ENCODE data around the gene MRPL4. TPM values are rescaled to one million over a fixed set of nuclear protein-coding genes. Genes with fewer than 3 reads are reported as not detected.

Gene MRPL4
- total RNA-seq (ENCODE audit: low replicate concordance): 67.3 and 68.0 TPM in 2 replicates
- long read RNA-seq, transcript MRPL4-201 (9 exons, 1,455 nt): minor isoform, 9 of 25 reads
- long read RNA-seq, transcript MRPL4-207 (8 exons, 1,423 nt): major isoform, 10 of 25 reads
- long read RNA-seq, partial matches to known transcripts: 5 of 25 reads
- long read RNA-seq, other reads (novel, unspliced or antisense): 1 of 25 reads

GRCh38 chr19:10251792-10252694 lies at the start of gene MRPL4:
TSS of gene MRPL4 (plus strand) at chr19:10252214. CDS start at chr19:10252254, 40 bp downstream.
- no peak for TF ChIP-seq CTCF (conservative IDR thresholded peaks at IDR 0.05)
- peak; percentile 92 for DNase-seq (ENCODE audit: extremely low spot score, unreplicated experiment)
- Mint-ChIP-seq H3K4me1 (ENCODE audit: unreplicated experiment) (peaks cover 10% of the 10 kb centered on the region), H3K4me3 (peak within 1 kb of the TSS; percentile 100), H3K27me3 (peaks cover 3% of the 10 kb centered on the region), H3K9me3 (no peaks in the 10 kb centered on the region), H3K36me3 (peaks cover 10% of the 10 kb centered on the region), H3K27ac (peak within 1 kb of the TSS; percentile 100)

- H3K9me3 Mint-ChIP-seq: peaks cover 5% of the 10 kb centered on the region
- no peak overlapping the region for H3K27ac Mint-ChIP-seq
- no peak overlapping the region for H3K4me3 Mint-ChIP-seq
- no peaks in the 10 kb centered on the region for H3K27me3 Mint-ChIP-seq
- no peaks in the 10 kb centered on the region for H3K36me3 Mint-ChIP-seq
- DNase-seq (ENCODE audit: extremely low spot score, unreplicated experiment): no peak
- no peak for TF ChIP-seq CTCF (conservative IDR thresholded peaks at IDR 0.05)
- no peaks in the 10 kb centered on the region for H3K4me1 Mint-ChIP-seq (ENCODE audit: unreplicated experiment)
These were observed 48.3 kb upstream of the MRPL4 start for GRCh38 chr19:10203686-10204085.

- no peaks in the 10 kb centered on the region for H3K4me1 Mint-ChIP-seq (ENCODE audit: unreplicated experiment)
- H3K27me3 Mint-ChIP-seq: no peaks in the 10 kb centered on the region
- H3K9me3 Mint-ChIP-seq: peaks cover 5% of the 10 kb centered on the region
- no peak for DNase-seq (ENCODE audit: extremely low spot score, unreplicated experiment)
- no peak overlapping the region for H3K4me3 Mint-ChIP-seq
- no peak for TF ChIP-seq CTCF (conservative IDR thresholded peaks at IDR 0.05)
- no peaks in the 10 kb centered on the region for H3K36me3 Mint-ChIP-seq
- no peak overlapping the region for H3K27ac Mint-ChIP-seq
These were observed 46.4 kb upstream of the MRPL4 start for GRCh38 chr19:10205636-10206035.

- H3K27ac Mint-ChIP-seq: no peak overlapping the region
- no peak for DNase-seq (ENCODE audit: extremely low spot score, unreplicated experiment)
- no peak for TF ChIP-seq CTCF (conservative IDR thresholded peaks at IDR 0.05)
- H3K27me3 Mint-ChIP-seq: no peaks in the 10 kb centered on the region
- H3K36me3 Mint-ChIP-seq: no peaks in the 10 kb centered on the region
- H3K9me3 Mint-ChIP-seq: peaks cover 5% of the 10 kb centered on the region
- H3K4me1 Mint-ChIP-seq (ENCODE audit: unreplicated experiment): no peaks in the 10 kb centered on the region
- H3K4me3 Mint-ChIP-seq: no peak overlapping the region
These were observed 45.7 kb upstream of the MRPL4 start for GRCh38 chr19:10206226-10206885.

GRCh38 chr19:10207026-10207425 lies 45.0 kb upstream of the MRPL4 start:
- Mint-ChIP-seq H3K4me3 (no peak overlapping the region), H3K36me3 (no peaks in the 10 kb centered on the region), H3K9me3 (peaks cover 5% of the 10 kb centered on the region), H3K27ac (no peak overlapping the region), H3K27me3 (no peaks in the 10 kb centered on the region), H3K4me1 (ENCODE audit: unreplicated experiment) (no peaks in the 10 kb centered on the region)
- no peak for TF ChIP-seq CTCF (conservative IDR thresholded peaks at IDR 0.05)
- no peak for DNase-seq (ENCODE audit: extremely low spot score, unreplicated experiment)

Measured in type B pancreatic cell (in vitro differentiated cells).